Nephron (organoid): Measurements from ENCODE around the gene CCDC169.

Source experiments
- H3K27ac Mint-ChIP-seq, 3 experiments: 2 replicates each; pipeline ENCODE4 v1.8.0; 2020; ENCODE audit warnings: mixed read lengths in 3 of 3, mild to moderate bottlenecking in 2 of 3, moderate library complexity in 1 of 3
- H3K27me3 Mint-ChIP-seq: 2 replicates; pipeline ENCODE4 v1.8.0; 2021; ENCODE audit warnings: low read depth, mild to moderate bottlenecking, moderate library complexity, mixed read lengths
- H3K36me3 Mint-ChIP-seq: 2 replicates; pipeline ENCODE4 v1.8.0; 2020; ENCODE audit warnings: low read depth, mixed read lengths
- H3K4me1 Mint-ChIP-seq: 2 replicates; pipeline ENCODE4 v1.8.0; 2020; ENCODE audit warnings: mixed read lengths
- H3K4me3 Mint-ChIP-seq, 3 experiments: 2 replicates each; pipeline ENCODE4 v1.8.0; 2020; ENCODE audit warnings: mild to moderate bottlenecking in 3 of 3, mixed read lengths in 3 of 3, moderate library complexity in 2 of 3
- H3K9me3 Mint-ChIP-seq: 2 replicates; pipeline ENCODE4 v1.8.0; 2020; ENCODE audit warnings: mixed read lengths
- TF ChIP-seq, protein P1 (sequence below), 3 experiments: fragments of 200-600 bp; sonication (generic); IDR thresholded peaks; one replicate each; pipeline ENCODE4 v1.5.0; 2021; ENCODE audit warnings: antibody characterized with exemption in 3 of 3; ENCODE audit not compliant: unreplicated experiment in 3 of 3

CCDC169 gene

GRCh38 chr13:36298535-36299068 lies 988 bp upstream of the CCDC169 start:
- peak overlapping the region; percentile 86 to 89 (median 88) for H3K4me3 Mint-ChIP-seq
- H3K36me3 Mint-ChIP-seq, result peaks cover 14% of the 10 kb centered on the region
- H3K4me1 Mint-ChIP-seq, result no peaks in the 10 kb centered on the region
- no peaks in the 10 kb centered on the region for H3K9me3 Mint-ChIP-seq
- peak overlapping the region in 2 of 3 experiments; percentile 44 to 46 for H3K27ac Mint-ChIP-seq
- H3K27me3 Mint-ChIP-seq, result no peaks in the 10 kb centered on the region
- TF ChIP-seq, protein P1, sequence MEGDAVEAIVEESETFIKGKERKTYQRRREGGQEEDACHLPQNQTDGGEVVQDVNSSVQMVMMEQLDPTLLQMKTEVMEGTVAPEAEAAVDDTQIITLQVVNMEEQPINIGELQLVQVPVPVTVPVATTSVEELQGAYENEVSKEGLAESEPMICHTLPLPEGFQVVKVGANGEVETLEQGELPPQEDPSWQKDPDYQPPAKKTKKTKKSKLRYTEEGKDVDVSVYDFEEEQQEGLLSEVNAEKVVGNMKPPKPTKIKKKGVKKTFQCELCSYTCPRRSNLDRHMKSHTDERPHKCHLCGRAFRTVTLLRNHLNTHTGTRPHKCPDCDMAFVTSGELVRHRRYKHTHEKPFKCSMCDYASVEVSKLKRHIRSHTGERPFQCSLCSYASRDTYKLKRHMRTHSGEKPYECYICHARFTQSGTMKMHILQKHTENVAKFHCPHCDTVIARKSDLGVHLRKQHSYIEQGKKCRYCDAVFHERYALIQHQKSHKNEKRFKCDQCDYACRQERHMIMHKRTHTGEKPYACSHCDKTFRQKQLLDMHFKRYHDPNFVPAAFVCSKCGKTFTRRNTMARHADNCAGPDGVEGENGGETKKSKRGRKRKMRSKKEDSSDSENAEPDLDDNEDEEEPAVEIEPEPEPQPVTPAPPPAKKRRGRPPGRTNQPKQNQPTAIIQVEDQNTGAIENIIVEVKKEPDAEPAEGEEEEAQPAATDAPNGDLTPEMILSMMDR (IDR thresholded peaks at IDR 0.05; ENCODE audit: unreplicated experiment in 3 of 3), result no peak

DNA sequence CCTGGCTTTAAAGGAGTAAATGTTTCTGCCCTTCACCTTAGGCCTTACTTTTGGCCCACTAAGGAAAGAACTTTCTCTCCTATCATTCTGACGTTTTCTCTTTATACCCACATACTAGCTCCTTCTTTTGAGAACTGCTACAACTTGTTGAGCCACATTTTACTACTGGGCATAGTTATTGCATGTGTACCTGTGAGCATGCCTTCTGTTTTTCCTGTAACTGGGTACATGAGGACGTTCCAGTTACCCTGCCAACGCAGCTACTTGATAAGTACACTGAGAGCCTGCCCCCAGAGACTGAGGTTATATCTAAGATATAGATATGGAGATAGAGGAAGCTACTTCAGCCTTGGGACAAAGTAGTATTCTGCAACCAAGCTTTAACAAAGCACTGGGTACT lies 3.5 kb downstream of the CCDC169 start:
- TF ChIP-seq, protein P1 (IDR thresholded peaks at IDR 0.05; ENCODE audit: unreplicated experiment in 3 of 3), result no peak
- Mint-ChIP-seq H3K27ac (no peak overlapping the region), H3K4me3 (no peak overlapping the region), H3K9me3 (peaks cover 12% of the 10 kb centered on the region), H3K27me3 (no peaks in the 10 kb centered on the region), H3K36me3 (no peaks in the 10 kb centered on the region), H3K4me1 (no peaks in the 10 kb centered on the region)

GRCh38 chr13:36293497-36293896 lies 4.1 kb downstream of the CCDC169 start:
- TF ChIP-seq, protein P1 (IDR thresholded peaks at IDR 0.05; ENCODE audit: unreplicated experiment in 3 of 3), result no peak
- Mint-ChIP-seq H3K4me1 (no peaks in the 10 kb centered on the region), H3K27ac (no peak overlapping the region)

DNA sequence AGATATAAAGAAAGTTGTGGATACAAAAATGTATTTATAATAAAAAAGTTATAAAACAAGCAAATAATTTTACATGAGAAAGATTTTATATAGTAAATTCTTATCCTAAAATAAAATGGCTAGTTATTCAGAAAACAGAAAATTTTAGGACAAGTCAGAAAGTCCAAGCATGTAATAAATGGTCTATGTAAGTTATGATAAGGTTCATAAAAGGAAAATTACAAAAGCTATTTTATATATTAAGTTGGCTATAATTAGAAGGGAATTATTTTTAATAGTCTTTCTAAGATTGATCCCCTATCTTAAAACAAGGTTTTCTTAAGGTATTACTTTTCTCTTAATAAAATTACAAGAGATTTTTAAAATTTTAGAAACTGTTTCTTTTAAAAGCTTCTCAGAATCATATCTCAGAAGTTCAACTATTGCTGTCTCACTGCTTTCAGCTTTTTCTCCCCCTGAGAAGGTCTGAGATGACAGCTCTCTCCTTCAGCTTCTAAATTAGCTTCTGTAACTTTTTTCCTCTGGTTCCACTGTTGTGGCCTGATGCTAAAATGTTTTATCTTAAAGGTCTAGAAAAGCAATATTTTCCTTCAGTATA lies 8.7 kb downstream of the CCDC169 start:
- no peaks in the 10 kb centered on the region for H3K4me1 Mint-ChIP-seq
- TF ChIP-seq, protein P1 (IDR thresholded peaks at IDR 0.05; ENCODE audit: unreplicated experiment in 3 of 3), result no peak
- H3K27ac Mint-ChIP-seq, result no peak overlapping the region
- H3K9me3 Mint-ChIP-seq, result peaks cover 18% of the 10 kb centered on the region
- H3K4me3 Mint-ChIP-seq, result no peak overlapping the region
- no peaks in the 10 kb centered on the region for H3K27me3 Mint-ChIP-seq
- no peaks in the 10 kb centered on the region for H3K36me3 Mint-ChIP-seq

More at GRCh38 chr13:36293497-36293896, 4.1 kb downstream of the CCDC169 start:
- no peaks in the 10 kb centered on the region for H3K36me3 Mint-ChIP-seq
- H3K27me3 Mint-ChIP-seq, result no peaks in the 10 kb centered on the region
- no peak overlapping the region for H3K4me3 Mint-ChIP-seq
- peaks cover 13% of the 10 kb centered on the region for H3K9me3 Mint-ChIP-seq

GRCh38 chr13:36286006-36286405 lies 11.6 kb downstream of the CCDC169 start:
- Mint-ChIP-seq H3K4me3 (no peak overlapping the region), H3K27me3 (no peaks in the 10 kb centered on the region), H3K9me3 (peaks cover 13% of the 10 kb centered on the region), H3K4me1 (no peaks in the 10 kb centered on the region), H3K27ac (no peak overlapping the region), H3K36me3 (no peaks in the 10 kb centered on the region)
- TF ChIP-seq, protein P1 (IDR thresholded peaks at IDR 0.05; ENCODE audit: unreplicated experiment in 3 of 3), result no peak
